ENCODE data around the gene NCKAP1.

Gene NCKAP1

DNA sequence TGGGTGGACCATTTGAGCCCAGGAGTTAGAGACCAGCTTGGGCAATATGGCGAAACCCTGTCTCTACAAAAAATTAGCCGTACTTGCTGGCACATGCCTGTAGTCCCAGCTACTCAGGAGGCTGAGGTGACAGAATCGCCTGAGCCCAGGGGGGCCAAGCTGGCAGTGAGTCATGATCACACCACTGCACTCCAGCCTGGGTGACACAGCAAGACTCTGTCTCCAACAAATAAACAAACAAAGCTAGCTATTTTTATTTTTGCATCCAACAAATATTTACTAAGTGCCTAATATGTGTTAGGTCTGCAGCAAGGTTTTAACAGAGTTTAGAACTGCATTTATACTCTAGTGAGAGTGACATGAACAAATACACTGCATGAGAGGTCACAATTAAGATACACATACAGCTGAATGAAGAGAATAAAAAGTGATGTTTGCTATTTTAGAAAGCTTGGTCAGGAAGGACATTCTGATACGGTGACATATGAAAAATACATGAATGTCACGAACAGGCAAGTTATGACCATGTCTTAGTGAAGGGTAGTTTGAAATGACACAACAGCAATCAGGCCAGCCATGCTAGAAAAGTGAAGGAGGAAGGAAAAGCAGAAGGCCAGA lies 88.6 kb downstream of the NCKAP1 start:
- no peak for DNase-seq (ENCODE audit: low read depth, low spot score)

DNA sequence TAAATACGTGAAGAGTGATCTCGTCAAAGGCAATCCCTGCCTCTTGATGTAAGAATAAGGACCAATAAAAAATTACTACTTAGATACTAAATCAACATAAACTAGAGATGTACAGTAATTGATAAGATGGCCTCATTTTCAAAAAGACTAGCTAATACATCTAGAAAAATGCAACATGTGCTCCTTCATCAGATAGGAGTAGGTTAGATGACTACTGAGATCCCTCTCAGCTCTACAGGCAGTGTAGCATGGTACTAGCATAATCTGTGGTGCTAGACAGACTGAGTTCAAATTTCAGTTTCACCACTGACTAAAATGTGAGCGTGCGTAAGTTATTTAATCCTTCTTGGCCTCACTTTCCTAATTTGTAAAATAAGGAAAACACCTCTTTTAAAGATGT lies 89.2 kb downstream of the NCKAP1 start:
- DNase-seq (ENCODE audit: low read depth, low spot score), result no peak

DNA sequence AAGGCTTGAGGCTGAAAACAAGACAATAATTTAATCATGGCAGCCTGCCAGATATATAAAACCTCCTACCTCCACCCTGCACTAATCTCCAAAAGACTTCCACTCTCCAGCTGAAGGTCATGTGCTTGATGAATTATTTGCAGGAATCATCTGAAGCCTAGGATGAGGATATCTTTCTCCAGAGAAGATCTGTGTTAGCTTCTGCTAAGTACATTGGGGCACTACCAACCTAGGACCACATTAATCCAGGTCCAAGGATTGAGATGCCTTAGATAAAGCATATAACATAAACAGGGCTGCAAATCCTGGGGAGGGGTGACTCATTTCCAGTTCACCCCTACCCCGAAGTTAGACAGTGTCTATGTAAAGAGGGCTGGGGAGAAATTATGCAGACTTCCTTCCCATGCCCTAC lies 91.3 kb downstream of the NCKAP1 start:
- DNase-seq (ENCODE audit: low read depth, low spot score), result no peak

DNA sequence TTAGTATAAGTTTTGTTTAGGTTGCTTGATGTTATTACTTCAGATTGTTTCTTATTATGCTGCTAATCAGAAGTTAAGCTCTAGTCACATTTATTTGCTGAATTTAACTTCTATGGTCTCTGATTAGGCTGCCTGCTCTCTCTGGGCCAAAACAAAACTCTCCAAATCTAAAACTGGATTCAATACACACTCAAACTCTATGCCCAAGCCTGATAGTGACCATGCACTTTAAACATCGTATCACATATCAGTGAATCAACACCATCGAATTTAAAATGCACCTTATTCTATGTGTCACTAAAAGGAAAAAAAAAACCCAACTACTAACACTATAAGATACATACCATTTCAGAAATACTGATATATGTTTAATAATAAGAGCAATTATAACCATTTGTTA lies 94.9 kb downstream of the NCKAP1 start:
- no peak for DNase-seq (ENCODE audit: low read depth, low spot score)

DNA sequence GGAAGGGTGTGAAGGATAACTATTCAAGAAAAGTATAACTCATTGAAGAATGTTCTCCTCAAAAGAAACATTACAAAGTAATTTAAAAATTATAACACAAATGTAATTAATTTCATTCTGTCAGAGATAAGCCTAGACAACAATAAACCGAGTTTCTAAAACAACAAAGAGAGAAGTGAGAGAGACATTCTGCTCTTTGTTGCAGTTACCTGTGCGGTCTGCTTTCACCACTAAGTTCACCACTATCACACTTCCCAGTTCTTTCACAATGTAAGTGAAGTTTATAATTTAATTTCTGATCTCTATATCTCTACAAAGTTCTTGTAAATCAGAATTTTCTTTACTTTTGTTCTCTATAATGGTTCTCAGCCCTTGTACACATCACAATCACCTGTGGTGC lies 95.5 kb downstream of the NCKAP1 start:
- DNase-seq (ENCODE audit: low read depth, low spot score), result no peak

DNA sequence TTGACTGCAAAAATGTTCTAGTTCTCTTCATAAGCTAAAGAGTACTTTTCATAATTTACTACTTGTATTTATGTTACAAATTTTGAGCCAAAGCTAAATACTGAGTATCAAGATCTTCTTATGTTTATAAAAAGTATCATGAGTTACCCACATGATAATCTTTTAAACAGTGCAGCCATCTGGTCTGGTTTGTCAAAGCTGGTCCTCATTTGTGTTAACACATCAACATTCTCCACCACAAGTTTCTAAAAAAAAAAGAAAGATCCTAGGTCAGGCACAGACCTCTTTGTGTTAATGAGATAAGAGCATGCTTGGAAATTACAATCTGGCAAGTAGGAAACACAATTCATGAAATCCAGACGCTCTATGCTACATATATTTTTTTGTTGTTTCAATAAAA lies 96.3 kb downstream of the NCKAP1 start:
- DNase-seq (ENCODE audit: low read depth, low spot score), result no peak

DNA sequence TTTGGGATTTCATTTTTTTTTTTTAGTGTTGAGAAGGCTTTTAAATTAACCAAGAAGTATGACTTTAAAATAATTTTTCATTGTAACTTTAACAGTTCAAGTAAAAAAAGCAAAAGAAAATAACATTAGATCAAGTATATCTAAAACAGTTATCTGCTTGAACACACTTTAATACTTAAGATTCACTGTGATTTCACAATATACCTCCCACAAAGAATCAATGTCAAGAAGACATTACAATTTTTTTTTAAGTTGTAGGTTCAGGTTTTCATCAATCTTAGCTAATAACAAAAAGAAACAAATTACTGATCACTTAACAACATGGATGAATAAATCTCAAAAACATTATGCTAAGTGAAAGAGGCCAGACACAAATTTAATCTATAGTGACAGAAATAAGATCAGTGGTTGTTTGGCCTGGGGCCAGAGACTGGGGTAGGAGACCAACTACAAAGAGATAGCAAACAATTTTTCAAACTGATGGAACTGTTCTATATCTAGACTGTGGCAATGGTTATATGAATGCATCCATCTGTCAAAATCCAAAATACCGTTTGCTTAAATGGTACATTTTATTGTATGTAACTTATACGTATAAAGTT lies 97.0 kb downstream of the NCKAP1 start:
- DNase-seq (ENCODE audit: low read depth, low spot score), result no peak

DNA sequence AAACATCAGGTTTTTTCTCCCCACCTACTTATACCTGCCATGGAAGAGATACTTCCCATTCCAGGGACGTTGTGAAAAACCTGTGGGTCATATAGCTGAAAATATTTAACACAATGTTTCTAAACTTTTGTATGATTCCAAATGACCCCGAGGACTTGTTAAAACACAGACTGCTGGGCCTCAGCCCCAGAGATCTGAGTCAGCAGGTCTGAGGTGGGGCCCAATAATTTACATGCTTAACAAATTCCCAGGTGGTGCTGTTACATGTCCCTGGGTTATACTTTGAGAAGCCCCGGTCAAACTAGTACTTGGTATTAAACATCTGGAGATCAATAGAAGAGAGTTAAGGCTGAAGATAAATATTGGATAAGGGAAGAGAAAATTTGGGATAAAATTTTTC lies 100.4 kb downstream of the NCKAP1 start:
- DNase-seq (ENCODE audit: low read depth, low spot score), result no peak

DNA sequence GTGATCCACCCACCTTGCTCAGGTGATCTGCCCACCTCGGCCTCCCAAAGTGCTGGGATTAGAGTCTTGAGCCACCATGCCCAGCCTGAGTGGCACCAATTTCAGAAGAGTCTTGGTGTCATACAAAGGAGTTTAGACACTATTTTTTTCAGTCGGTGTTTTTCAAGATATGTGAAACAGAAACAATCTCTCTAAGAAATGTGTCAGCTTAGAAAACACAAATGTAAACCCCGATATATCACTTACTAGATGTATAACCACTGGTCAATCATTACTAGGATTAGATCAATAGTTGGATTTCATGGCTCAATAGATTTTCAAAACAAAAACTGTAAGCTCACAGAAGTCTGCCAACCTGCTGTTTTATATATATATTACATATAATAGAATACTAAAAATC lies 104.6 kb downstream of the NCKAP1 start:
- no peak for DNase-seq (ENCODE audit: low read depth, low spot score)

DNA sequence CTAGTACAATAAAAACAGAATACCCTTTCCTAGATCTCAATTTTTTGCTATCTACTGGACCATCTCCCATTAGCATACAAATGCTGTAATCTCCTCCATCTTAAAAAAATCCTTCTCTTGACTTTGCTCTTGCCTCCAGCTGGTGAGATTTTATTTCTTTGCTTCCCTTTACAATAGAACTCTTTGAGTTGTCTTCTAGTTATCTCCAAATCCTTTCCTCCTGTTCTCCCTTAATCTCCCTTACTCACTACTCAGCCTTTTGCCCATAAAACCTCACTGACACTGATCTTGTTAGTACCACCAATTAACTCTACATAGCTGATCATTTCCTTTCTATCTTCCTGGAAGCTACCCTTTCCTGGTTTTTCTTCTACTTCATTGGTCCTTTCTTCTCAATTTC lies 108.3 kb downstream of the NCKAP1 start:
- DNase-seq (ENCODE audit: low read depth, low spot score), result no peak

DNA sequence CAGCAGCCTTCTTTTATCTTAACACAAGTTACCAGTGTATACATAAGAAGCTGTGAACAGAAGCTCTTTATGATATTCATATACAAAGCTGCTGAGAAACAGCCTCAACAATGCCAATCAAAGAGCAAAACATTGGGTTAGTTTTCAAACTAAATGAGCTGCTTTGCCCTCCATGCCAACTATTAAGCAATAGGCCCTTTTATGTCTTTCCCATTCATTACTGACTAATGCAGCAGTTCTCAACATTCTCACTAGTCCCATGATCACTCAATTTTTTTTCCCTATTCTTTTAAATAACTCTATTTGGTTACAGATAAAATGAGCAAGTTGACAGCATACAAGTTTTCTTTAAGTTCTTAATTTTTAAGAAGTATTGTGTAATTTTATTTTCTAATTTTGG lies 114.0 kb downstream of the NCKAP1 start:
- no peak for DNase-seq (ENCODE audit: low read depth, low spot score)

DNA sequence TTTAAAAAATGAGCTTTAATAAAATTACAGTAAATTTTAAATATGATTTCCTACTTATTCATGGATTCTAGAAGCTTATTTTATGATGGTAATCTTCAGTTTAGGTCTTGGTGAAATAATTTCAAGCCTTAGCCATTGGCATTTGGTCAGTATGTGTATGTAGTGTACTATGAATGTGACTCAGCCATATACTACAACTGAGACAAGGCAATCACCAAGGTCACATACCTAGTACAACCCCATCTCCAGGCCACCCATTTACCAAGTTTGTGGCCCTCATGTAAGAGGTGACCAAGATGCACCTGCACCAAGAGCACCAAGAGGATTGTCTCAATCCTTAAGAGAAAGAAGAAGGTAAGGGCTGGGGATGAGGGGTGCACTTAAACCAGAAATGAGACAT lies 117.0 kb downstream of the NCKAP1 start:
- no peak for DNase-seq (ENCODE audit: low read depth, low spot score)

DNA sequence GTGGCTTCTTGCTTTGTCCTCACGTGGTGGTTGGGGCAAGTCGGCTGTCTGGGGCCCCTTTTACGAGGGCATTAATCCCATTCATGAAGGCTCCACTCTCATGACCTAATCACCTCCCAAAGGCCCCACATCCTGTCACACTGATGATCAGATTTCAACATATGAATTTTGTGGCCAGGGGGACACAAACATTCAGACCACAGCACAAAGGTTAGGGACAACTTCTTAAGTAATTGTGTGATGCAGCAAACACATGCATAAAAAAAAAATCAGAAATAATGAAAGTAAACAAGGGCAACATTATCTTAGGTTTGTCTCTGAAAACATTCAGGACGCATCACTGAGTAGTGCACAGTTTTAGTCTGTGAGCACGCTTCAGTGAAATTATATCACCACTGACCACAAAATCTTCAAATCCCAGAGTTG lies 117.6 kb downstream of the NCKAP1 start:
- no peak for DNase-seq (ENCODE audit: low read depth, low spot score)

DNA sequence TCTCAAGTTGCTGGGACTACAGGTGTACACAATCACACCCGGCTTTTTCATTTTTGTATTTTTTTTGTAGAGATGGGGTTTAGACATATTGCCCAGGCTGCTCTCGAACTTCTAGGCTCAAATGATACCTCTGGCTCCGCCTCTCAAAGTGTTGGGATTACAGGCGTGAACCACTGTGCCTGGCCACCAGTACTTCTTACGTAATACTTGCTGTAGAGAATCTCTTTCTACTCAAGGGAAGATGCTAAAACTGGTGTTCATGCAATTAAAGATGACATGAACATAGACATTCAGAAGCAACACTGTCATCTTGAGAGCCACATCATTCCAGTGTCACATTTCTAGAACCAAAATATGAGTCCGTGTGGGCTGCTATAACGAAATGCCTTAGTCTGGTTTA lies 118.2 kb downstream of the NCKAP1 start:
- no peak for DNase-seq (ENCODE audit: low read depth, low spot score)

DNA sequence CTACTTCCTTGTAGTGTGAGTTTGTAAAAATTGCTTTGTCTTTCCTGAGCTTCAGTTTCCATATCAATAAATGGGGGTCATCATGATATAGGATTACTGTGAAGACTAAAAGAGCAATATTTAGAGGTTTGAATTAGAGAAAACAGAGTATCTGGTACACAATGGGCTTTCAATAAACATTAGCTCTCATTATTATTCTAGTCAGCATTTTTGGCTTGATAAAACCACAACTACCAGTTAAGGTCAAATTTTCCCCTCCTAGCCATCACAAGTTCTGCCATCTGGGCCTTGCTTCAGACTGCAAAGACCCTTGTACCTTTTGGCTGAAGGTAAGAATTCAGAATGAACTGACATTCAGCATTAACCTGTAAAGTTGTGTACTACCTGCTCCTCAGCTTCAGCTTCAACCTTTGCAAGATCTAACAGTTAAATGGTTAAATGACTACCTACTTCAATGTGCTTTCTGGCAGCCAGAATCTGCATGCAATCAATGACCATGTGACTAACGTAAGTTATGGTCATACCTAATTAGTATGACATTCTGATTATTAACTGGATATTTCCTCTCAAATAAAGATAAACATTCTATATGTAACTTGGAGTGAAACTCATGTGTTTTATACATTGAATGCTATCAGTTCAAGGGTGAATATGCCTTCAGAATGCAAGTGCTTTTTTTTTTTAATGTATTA lies 119.2 kb downstream of the NCKAP1 start:
- DNase-seq (ENCODE audit: low read depth, low spot score), result no peak

DNA sequence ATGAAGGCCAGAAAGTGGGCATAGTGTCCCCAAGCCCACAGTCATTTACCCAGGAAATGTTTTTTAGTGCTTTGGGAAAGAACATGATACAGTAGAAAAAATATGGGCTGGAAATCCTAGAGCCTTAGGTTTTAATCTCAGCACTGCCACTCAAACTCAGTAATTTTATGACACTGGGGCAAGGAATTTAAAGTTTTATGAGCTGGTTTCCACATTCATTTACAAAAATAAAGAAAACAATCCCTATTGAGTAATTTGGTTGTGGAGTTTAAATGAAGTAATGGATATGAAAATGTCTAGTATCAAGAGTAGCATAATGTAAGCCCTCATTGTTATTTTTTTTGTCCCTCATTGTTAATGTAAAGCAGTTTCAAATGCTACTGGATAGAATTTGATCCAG lies 120.3 kb downstream of the NCKAP1 start:
- no peak for DNase-seq (ENCODE audit: low read depth, low spot score)

DNA sequence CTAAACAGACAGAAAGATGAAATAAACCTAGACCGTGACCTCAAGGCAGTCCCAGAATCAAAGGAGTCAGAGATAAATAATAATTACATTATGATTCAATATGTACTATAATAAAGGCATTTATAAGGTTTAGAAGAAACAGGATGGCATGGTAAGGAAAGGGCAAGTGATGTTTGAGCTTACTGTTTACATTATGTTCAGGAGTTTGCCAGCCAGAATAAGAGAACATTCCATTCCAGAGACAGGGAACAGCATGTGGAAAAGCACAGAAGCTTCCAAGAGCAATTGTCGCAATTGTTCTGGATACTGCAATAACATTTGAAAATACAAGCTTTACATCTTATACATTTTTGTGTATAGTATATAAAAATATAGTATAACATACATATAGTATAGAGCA lies 121.8 kb downstream of the NCKAP1 start:
- DNase-seq (ENCODE audit: low read depth, low spot score), result no peak

DNA sequence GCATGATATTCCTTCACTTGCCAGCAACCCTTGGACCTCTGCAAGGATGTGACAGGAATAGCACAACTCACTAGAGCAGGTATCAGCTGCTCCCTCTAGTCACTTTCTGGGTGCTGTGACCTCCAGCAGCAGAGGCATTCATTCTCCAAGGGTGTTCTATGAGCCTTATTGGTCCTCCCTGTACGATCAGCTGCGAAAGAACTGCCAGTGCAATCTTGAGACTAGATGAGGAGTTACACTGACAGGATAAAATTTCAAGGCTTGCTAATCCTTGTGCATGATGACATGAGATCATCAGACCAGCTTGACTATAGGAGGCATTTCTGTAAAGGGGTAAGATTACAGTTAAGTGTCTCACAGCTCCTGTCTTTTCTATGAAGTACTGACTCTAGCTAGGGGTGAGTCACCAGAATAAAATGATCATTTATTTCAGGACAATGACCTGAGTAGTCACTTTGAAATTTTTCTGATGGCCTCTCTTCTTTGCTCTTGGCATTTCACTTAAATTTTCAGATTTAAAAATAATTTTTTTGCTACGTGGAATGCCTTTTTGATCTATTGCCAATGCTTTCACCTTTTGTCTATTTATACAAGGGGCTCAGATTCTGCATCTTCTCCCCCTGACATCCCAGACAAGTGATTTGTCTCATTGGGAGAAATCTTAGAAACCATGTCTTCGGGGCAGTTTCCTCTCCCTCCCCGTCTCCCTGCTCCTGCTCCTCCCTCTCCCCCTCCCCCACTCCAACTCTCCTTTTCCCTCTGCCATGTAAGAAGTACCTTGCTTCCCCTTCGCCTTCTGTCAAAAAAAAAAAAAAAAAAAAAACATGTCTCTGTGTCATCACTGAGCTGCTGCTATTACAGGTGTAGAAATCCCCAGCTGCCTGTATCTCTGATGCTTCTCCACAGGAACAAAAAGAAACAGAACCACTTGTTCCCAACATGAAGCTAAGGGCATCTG lies 122.6 kb downstream of the NCKAP1 start:
- no peak for DNase-seq (ENCODE audit: low read depth, low spot score)

DNA sequence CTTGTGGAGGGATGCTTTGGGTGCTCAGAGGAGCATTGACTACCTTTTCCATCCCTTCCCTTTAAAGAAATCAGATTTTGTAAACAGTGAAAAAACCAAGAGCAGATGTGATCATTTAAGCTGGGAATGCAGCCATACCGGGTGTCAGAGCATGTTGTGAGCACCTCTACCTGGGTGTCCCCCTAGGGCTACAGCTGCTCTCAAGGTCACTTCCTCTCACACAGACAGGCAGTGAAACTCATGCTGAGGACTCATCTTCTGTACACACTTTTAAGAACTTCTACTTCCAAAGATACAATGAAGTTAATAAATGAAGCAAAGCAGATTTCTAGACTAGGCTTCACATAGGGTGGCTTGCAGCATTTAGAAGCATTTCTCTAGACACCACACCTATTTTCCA lies 123.4 kb downstream of the NCKAP1 start:
- no peak for DNase-seq (ENCODE audit: low read depth, low spot score)

DNA sequence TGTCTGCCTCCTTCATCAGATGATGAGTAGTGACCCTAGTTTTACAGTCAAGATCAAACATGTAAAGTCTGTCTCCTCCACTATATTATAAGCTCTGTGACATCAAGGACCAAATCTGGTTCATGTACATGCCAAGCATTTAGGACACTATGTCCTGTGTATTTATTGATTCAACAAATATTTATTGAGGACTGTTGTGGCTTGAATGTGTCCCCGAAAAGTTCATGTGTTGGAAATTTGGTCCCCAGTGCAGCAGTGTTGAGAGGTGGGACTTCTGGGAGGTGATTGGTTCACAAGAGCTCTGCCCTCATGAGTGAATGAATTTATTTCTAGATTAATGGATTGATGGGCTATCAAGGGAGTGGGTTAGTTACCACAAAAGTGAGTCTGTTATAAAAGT lies 125.2 kb downstream of the NCKAP1 start:
- DNase-seq (ENCODE audit: low read depth, low spot score), result no peak

DNA sequence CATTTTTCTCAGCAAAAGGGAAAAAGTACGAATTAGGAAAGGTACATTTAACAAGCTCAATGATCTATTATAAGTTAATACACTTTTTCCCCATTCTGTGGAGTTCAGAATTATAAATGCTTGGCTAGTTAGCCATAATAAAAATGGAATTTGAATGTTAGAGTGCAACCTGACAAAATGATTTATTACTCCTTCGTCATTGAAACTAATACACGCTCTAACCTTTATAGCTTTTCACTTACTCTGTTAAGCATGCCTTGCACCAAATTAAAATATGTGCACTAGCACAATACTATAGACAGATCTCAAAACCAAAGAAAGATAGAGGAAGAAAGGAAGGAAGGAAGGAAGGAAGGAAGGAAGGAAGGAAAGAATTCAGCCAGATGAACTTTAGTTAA lies 125.7 kb downstream of the NCKAP1 start:
- no peak for DNase-seq (ENCODE audit: low read depth, low spot score)

DNA sequence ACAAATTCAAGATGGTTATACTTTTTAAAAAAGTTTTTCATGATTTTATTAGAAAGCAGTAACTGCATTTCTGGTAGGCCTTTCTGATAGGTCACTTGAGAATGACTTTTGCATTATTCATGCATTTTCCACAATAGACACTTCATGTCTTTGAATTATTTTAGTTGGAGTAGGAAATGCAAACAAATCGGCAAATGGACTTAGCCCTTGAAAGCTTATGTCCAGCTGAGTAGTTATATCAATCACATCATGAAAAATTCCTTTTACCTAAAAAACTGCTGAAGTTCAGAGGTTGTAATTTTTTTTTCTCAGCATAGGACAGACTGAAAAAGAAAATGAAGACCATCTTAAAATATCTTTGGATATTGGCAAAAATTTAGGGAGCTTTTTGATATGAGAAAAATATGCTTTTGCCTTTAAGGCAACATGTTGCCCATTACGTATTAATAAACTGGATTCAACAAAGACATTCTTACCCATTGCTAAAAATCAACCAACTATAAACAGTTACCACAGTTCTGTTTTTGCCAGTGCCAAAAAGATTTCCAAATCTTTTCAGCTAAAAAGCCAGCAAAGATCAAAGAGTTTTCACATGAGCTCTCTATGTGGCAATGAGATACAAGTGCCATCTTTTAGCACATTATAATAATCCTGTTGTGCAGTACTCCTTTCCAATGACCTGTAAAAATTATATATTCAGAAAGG lies 126.3 kb downstream of the NCKAP1 start:
- DNase-seq (ENCODE audit: low read depth, low spot score), result no peak
